Posterior cingulate gyrus (tissue), 11 donors: ENCODE measurements around the gene THBS4.

Experiments
- DNase-seq, 10 donors: peaks; one replicate each; pipeline versions ENCODE4 v3.0.0 to v3.0.0-alpha.2; 2020 to 2021; ENCODE audit warnings: mixed read lengths in 3 of 10
- intact Hi-C: fragments of 100-400 bp; cut with DNase I; formaldehyde crosslinking; loops from one replicate; pipeline ENCODE4 v1.15.1; 2023

Gene THBS4

GRCh38 chr5:80034962-80035821 is at the start of gene THBS4:
THBS4 (plus strand) TSS chr5:80035348; CDS start chr5:80035538, 190 bp downstream.
- intact Hi-C loops = no loop called here
- DNase-seq = peak in 2 of 10 donors; percentile 17 to 84

GRCh38 chr5:79986260-79986659 is 48.9 kb upstream of the THBS4 start:
- intact Hi-C loops = no loop called here
- DNase-seq = no peak

- DNase-seq = no peak
- intact Hi-C loops = loop anchor here (5.0 kb wide), 1 partner anchor 378 kb away; the partner anchor contains the start of gene TENT2
Measured at GRCh38 chr5:79990205-79990597, 44.9 kb upstream of the THBS4 start.

GRCh38 chr5:79990598-79991507 is 44.3 kb upstream of the THBS4 start, which contains the start of gene MTX3:
MTX3 (minus strand) TSS chr5:79991262; CDS start chr5:79991238, 24 bp downstream.
- intact Hi-C loops = loop anchor here (5.0 kb wide), 1 partner anchor 379 kb away; the partner anchor contains the start of gene TENT2

GRCh38 chr5:79992891-79993657 is 42.1 kb upstream of the THBS4 start:
- intact Hi-C loops = loop anchor here (5.0 kb wide), 1 partner anchor 381 kb away; the partner anchor contains the start of gene TENT2
- DNase-seq = no peak

More at GRCh38 chr5:79990598-79991507, 44.3 kb upstream of the THBS4 start, which contains the start of gene MTX3:
- peak; percentile 80 to 97 (median 88) for DNase-seq

GRCh38 chr5:79999722-80000121 is 35.4 kb upstream of the THBS4 start:
- intact Hi-C loops = no loop called here
- no peak for DNase-seq

- intact Hi-C loops = no loop called here
- DNase-seq = no peak
Measured at GRCh38 chr5:80002677-80003076, 32.5 kb upstream of the THBS4 start.

GRCh38 chr5:80008995-80009765 is 26.0 kb upstream of the THBS4 start:
- DNase-seq = no peak
- intact Hi-C loops = no loop called here

- intact Hi-C loops = no loop called here
- no peak for DNase-seq
Measured at GRCh38 chr5:80010754-80011392, 24.3 kb upstream of the THBS4 start.

- DNase-seq = no peak
- intact Hi-C loops = no loop called here
Measured at GRCh38 chr5:80025069-80025468, 10.1 kb upstream of the THBS4 start.

- no peak for DNase-seq
- intact Hi-C loops = no loop called here
Measured at GRCh38 chr5:80026841-80027240, 8.3 kb upstream of the THBS4 start.

GRCh38 chr5:80031109-80031508 is 4.0 kb upstream of the THBS4 start:
- intact Hi-C loops = no loop called here
- no peak for DNase-seq

- DNase-seq = no peak
- intact Hi-C loops = no loop called here
Measured at GRCh38 chr5:80033513-80033912, 1.6 kb upstream of the THBS4 start.

- DNase-seq = no peak
- intact Hi-C loops = no loop called here
Measured at GRCh38 chr5:80034559-80034958, 589 bp upstream of the THBS4 start.

- intact Hi-C loops = no loop called here
- no peak for DNase-seq
Measured at GRCh38 chr5:80035839-80036238, 691 bp downstream of the THBS4 start.

GRCh38 chr5:80036615-80037014 is 1.5 kb downstream of the THBS4 start:
- intact Hi-C loops = no loop called here
- DNase-seq = no peak

- no peak for DNase-seq
- intact Hi-C loops = no loop called here
Measured at GRCh38 chr5:80037366-80037765, 2.2 kb downstream of the THBS4 start.

GRCh38 chr5:80039650-80040049 is 4.5 kb downstream of the THBS4 start:
- intact Hi-C loops = no loop called here

GRCh38 chr5:80041527-80041926 is 6.4 kb downstream of the THBS4 start:
- no peak for DNase-seq
- intact Hi-C loops = no loop called here

More at GRCh38 chr5:80039650-80040049, 4.5 kb downstream of the THBS4 start:
- no peak for DNase-seq
